Natural killer cell treated with Interleukin-12 subunit alpha and Interleukin-12 subunit beta and Interleukin-15 and Interleukin-18, amount 100 ng/mL, for 72 hours (primary cell): Measurements from ENCODE around the gene TANK. TPM values are rescaled to one million over a fixed set of nuclear protein-coding genes. Genes with fewer than 3 reads are reported as not detected.

ENCODE experiments used
- ATAC-seq, 2 donors: fragments of 150-1000 bp; cut with Tn5 transposase in 1 of 2; sonication (Bioruptor Pico), chemical (Tn5 transposase) in 1 of 2; 2 replicates each; pipeline ENCODE4 v1.10.0; 2021
- DNase-seq: peaks from one replicate; pipeline ENCODE4 v3.0.0; 2022; ENCODE audit warnings: low spot score
- H3K27ac Mint-ChIP-seq, 2 donors: 1 replicate in 1 of 2; 2 replicates in 1 of 2; pipeline ENCODE4 v1.8.0; 2022; ENCODE audit warnings: mixed read lengths in 2 of 2, mild to moderate bottlenecking in 1 of 2, moderate library complexity in 1 of 2
- H3K27me3 Mint-ChIP-seq, 2 donors: 1 replicate in 1 of 2; 2 replicates in 1 of 2; pipeline ENCODE4 v1.8.0; 2022; ENCODE audit warnings: mixed read lengths in 2 of 2
- H3K36me3 Mint-ChIP-seq: one replicate; pipeline ENCODE4 v1.8.0; 2022; ENCODE audit warnings: mixed read lengths
- H3K4me1 Mint-ChIP-seq, 2 donors: 1 replicate in 1 of 2; 2 replicates in 1 of 2; pipeline ENCODE4 v1.8.0; 2022; ENCODE audit warnings: low read depth in 2 of 2, mixed read lengths in 2 of 2, mild to moderate bottlenecking in 1 of 2
- H3K4me3 Mint-ChIP-seq: one replicate; pipeline ENCODE4 v1.8.0; 2022; ENCODE audit warnings: mixed read lengths
- H3K9me3 Mint-ChIP-seq: 2 replicates; pipeline ENCODE4 v1.8.0; 2022; ENCODE audit warnings: mixed read lengths
- total RNA-seq, 2 donors: library from RNA; stranded (reverse); gene quantifications; one replicate each; pipeline ENCODE4 v1.2.3, GENCODE V29; 2022

The TANK gene
- total RNA-seq, 2 donors from 2014 or later: 346 to 459 TPM

- peak; percentile 70 to 73 for ATAC-seq
- Mint-ChIP-seq H3K27ac (peak overlapping the region; percentile 69 to 70), H3K36me3 (peaks cover 39% of the 10 kb centered on the region)
Measured at GRCh38 chr2:161199912-161200701, 39.9 kb downstream of the TANK start.

GRCh38 chr2:161204846-161205245 is 44.6 kb downstream of the TANK start:
- H3K27ac Mint-ChIP-seq: no peak overlapping the region
- peaks cover 11 to 19% of the 10 kb centered on the region in 2 donors for H3K4me1 Mint-ChIP-seq
- no peak overlapping the region for H3K4me3 Mint-ChIP-seq
- H3K9me3 Mint-ChIP-seq: no peaks in the 10 kb centered on the region
- ATAC-seq: no peak
- H3K27me3 Mint-ChIP-seq: no peaks in the 10 kb centered on the region
- no peak for DNase-seq
- H3K36me3 Mint-ChIP-seq: peaks cover 20% of the 10 kb centered on the region

More at GRCh38 chr2:161199912-161200701, 39.9 kb downstream of the TANK start:
- H3K27me3 Mint-ChIP-seq: no peaks in the 10 kb centered on the region
- no peaks in the 10 kb centered on the region for H3K9me3 Mint-ChIP-seq
- H3K4me1 Mint-ChIP-seq: peaks cover 35 to 54% of the 10 kb centered on the region in 2 donors
- peak overlapping the region; percentile 64 for H3K4me3 Mint-ChIP-seq
- no peak for DNase-seq

DNA sequence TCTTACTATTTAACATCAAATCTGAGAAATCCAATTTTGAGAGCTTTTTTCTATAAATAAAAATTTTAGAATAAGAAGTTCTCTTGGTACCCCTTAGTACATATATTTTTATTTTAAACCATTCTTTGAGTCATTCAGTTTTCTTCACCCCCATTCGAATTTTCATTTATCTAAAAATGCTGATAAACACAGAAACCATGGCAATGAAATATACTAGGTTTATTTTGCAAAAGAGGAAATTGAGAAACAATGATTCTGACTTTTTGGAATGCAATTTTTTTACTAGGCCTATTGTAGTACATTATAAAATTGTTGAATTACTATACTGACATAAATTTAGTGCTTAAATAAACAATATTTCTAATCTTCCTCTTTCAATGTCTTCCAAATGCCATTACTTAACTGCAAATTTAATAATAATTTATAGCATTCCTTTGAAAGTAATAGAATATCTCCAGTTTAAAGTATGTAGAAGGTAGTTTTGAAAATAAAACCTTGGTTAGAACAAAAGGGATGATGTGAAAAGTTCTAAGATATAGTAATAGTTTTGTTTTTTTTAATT is 46.3 kb downstream of the TANK start:
- ATAC-seq (no peak), DNase-seq (no peak)
- no peaks in the 10 kb centered on the region for H3K9me3 Mint-ChIP-seq
- H3K4me1 Mint-ChIP-seq: peaks cover 7 to 9% of the 10 kb centered on the region in 2 donors
- H3K4me3 Mint-ChIP-seq: no peak overlapping the region
- no peak overlapping the region for H3K27ac Mint-ChIP-seq
- H3K27me3 Mint-ChIP-seq: no peaks in the 10 kb centered on the region
- H3K36me3 Mint-ChIP-seq: peaks cover 21% of the 10 kb centered on the region

GRCh38 chr2:161207941-161208340 is 47.7 kb downstream of the TANK start:
- Mint-ChIP-seq H3K4me3 (no peak overlapping the region), H3K27ac (no peak overlapping the region), H3K36me3 (peaks cover 26% of the 10 kb centered on the region), H3K4me1 (peaks cover 9 to 12% of the 10 kb centered on the region in 2 donors), H3K9me3 (no peaks in the 10 kb centered on the region), H3K27me3 (no peaks in the 10 kb centered on the region)
- no peak for ATAC-seq
- DNase-seq: no peak

GRCh38 chr2:161208527-161209139 is 48.4 kb downstream of the TANK start:
- peak overlapping the region; percentile 47 to 60 for H3K27ac Mint-ChIP-seq

GRCh38 chr2:161209902-161210301 is 49.7 kb downstream of the TANK start:
- ATAC-seq: no peak
- no peaks in the 10 kb centered on the region for H3K9me3 Mint-ChIP-seq
- H3K4me3 Mint-ChIP-seq: no peak overlapping the region
- H3K27me3 Mint-ChIP-seq: no peaks in the 10 kb centered on the region
- peaks cover 22% of the 10 kb centered on the region for H3K36me3 Mint-ChIP-seq
- no peak for DNase-seq
- H3K4me1 Mint-ChIP-seq: peaks cover 9 to 15% of the 10 kb centered on the region in 2 donors
- H3K27ac Mint-ChIP-seq: no peak overlapping the region

More at GRCh38 chr2:161208527-161209139, 48.4 kb downstream of the TANK start:
- ATAC-seq (peak in 1 of 2 donors; percentile 36), DNase-seq (no peak)
- Mint-ChIP-seq H3K4me1 (peaks cover 9 to 12% of the 10 kb centered on the region in 2 donors), H3K36me3 (peaks cover 26% of the 10 kb centered on the region), H3K9me3 (no peaks in the 10 kb centered on the region), H3K27me3 (no peaks in the 10 kb centered on the region), H3K4me3 (no peak overlapping the region)

- DNase-seq: no peak
- Mint-ChIP-seq H3K36me3 (peaks cover 21% of the 10 kb centered on the region), H3K27ac (peak overlapping the region in 1 of 2 donors; percentile 9), H3K4me1 (peaks cover 33 to 40% of the 10 kb centered on the region in 2 donors), H3K27me3 (no peaks in the 10 kb centered on the region), H3K4me3 (no peak overlapping the region), H3K9me3 (no peaks in the 10 kb centered on the region)
- ATAC-seq: peak; percentile 24 to 48
Measured at GRCh38 chr2:161217597-161218185, 57.5 kb downstream of the TANK start.

DNA sequence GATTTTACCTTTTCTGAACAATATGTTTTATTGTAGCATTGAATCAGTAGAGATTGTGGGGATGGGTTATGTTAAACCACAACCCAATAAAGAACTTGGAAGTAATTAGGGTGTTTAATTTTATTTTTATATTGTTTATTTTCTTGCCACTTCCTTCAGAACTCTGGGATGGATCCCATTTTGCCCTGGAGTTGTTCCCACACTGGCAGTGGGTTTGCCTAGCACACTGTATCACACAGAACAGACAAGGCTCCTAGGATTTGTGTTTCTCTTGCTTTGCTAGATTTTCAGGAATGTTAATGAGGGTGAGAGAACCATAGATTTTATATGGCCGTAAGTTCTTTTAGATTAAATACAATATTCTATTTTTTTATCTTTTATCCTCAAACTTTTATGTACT is 59.0 kb downstream of the TANK start:
- peak overlapping the region; percentile 40 to 62 for H3K27ac Mint-ChIP-seq
- DNase-seq: no peak
- H3K36me3 Mint-ChIP-seq: peaks cover 20% of the 10 kb centered on the region
- peaks cover 34 to 40% of the 10 kb centered on the region in 2 donors for H3K4me1 Mint-ChIP-seq
- H3K9me3 Mint-ChIP-seq: no peaks in the 10 kb centered on the region
- H3K27me3 Mint-ChIP-seq: no peaks in the 10 kb centered on the region
- ATAC-seq: no peak
- no peak overlapping the region for H3K4me3 Mint-ChIP-seq

GRCh38 chr2:161223139-161223732 is 63.0 kb downstream of the TANK start:
- H3K27ac Mint-ChIP-seq: no peak overlapping the region
- peaks cover 14 to 18% of the 10 kb centered on the region in 2 donors for H3K4me1 Mint-ChIP-seq
- DNase-seq (no peak), ATAC-seq (no peak)
- H3K4me3 Mint-ChIP-seq: no peak overlapping the region
- peaks cover 22% of the 10 kb centered on the region for H3K36me3 Mint-ChIP-seq
- H3K27me3 Mint-ChIP-seq: no peaks in the 10 kb centered on the region
- no peaks in the 10 kb centered on the region for H3K9me3 Mint-ChIP-seq

DNA sequence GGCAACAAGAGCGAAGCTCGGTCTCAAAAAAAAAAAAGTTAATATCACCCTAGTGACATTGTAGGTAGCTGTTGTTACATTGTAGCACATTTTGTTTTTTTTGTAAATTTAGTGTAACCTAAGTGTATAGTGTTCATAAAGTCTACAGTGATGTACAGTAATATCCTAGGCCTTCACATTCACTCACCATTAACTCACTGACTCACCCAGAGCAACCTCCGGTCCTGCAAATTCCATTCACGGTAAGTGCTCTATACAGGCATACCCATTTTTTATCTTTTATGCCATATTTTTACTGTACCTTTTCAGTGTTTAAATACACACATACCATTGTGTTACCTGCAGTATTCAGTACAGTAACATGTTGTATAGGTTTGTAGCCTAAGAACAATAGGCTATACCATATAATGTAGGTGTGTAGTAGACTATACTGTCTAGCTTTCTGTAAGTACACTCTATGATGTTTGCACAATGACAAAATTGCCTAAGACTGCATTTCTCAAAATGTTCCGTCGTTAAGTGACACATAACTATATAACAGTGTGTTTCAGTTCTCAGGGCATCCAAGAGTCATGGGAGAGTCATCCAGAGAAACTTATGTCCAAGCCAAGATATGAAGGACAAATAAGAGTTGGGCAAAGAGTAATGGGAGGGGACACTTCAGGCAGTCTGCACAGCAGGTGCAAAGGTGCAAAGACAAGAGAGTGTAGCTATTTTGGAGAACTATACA is 68.4 kb downstream of the TANK start:
- H3K27me3 Mint-ChIP-seq: no peaks in the 10 kb centered on the region
- ATAC-seq (peak in 1 of 2 donors; percentile 49), DNase-seq (no peak)
- no peaks in the 10 kb centered on the region for H3K9me3 Mint-ChIP-seq
- H3K27ac Mint-ChIP-seq: peak overlapping the region in 1 of 2 donors; percentile 33
- peaks cover 19 to 27% of the 10 kb centered on the region in 2 donors for H3K4me1 Mint-ChIP-seq
- peaks cover 46% of the 10 kb centered on the region for H3K36me3 Mint-ChIP-seq
- H3K4me3 Mint-ChIP-seq: no peak overlapping the region

GRCh38 chr2:161230959-161231358 is 70.7 kb downstream of the TANK start:
- no peaks in the 10 kb centered on the region for H3K27me3 Mint-ChIP-seq
- H3K4me3 Mint-ChIP-seq: no peak overlapping the region
- no peak for ATAC-seq
- DNase-seq: no peak
- H3K9me3 Mint-ChIP-seq: no peaks in the 10 kb centered on the region
- H3K36me3 Mint-ChIP-seq: peaks cover 45% of the 10 kb centered on the region
- peak overlapping the region; percentile 27 to 28 for H3K27ac Mint-ChIP-seq
- H3K4me1 Mint-ChIP-seq: peaks cover 25 to 37% of the 10 kb centered on the region in 2 donors

GRCh38 chr2:161232571-161232970 is 72.3 kb downstream of the TANK start:
- Mint-ChIP-seq H3K27ac (peak overlapping the region; percentile 17 to 56), H3K27me3 (no peaks in the 10 kb centered on the region), H3K4me3 (peak overlapping the region; percentile 32), H3K4me1 (peaks cover 34 to 50% of the 10 kb centered on the region in 2 donors), H3K9me3 (no peaks in the 10 kb centered on the region), H3K36me3 (peaks cover 48% of the 10 kb centered on the region)
- ATAC-seq: no peak
- DNase-seq: no peak
